ENCODE data around the gene FUT9.

DNA sequence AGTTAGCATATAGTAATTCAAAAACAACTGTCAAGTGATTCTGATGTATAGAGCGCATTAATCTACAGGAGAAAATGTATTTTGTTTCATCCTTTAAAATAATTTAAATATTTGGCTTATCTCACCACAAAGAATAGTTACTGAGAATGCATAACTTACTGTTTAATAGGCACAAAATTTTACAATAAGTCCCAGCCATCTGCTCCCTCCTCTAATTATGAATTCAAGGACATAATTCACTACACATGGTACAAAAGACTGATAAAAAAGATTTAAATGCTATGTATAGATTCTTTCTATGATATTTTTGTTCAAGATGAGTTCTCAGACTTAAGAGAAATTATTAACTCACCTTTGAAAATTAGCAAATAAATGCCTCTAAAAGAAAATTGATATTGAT is 242.0 kb downstream of the FUT9 start:
- TF ChIP-seq L3MBTL2 (conservative IDR thresholded peaks at IDR 0.05) (no peak), BHLHE40 (IDR thresholded peaks at IDR 0.05; ENCODE audit: borderline replicate concordance) (no peak), FOXA1 (IDR thresholded peaks at IDR 0.05) (no peak), CTBP1 (IDR thresholded peaks at IDR 0.05; ENCODE audit: borderline replicate concordance) (no peak)
